Measurements from ENCODE around the gene PHF19.

PHF19 gene

GRCh38 chr9:120876842-120877240, at the start of gene PHF19:
Gene PHF19, minus strand, starts transcription at chr9:120877188. Its CDS starts 2,447 bp downstream, at chr9:120874741.
- DNase-seq (ENCODE audit: low read depth): no peak

GRCh38 chr9:120926397-120926928, 49.5 kb upstream of the PHF19 start, which contains the start of gene TRAF1:
Gene TRAF1, minus strand, starts transcription at chr9:120926796. Its CDS starts 721 bp downstream, at chr9:120926075.
- no peak for DNase-seq (ENCODE audit: low read depth)

GRCh38 chr9:120925535-120926396, 48.8 kb upstream of the PHF19 start:
- DNase-seq (ENCODE audit: low read depth): no peak

DNA sequence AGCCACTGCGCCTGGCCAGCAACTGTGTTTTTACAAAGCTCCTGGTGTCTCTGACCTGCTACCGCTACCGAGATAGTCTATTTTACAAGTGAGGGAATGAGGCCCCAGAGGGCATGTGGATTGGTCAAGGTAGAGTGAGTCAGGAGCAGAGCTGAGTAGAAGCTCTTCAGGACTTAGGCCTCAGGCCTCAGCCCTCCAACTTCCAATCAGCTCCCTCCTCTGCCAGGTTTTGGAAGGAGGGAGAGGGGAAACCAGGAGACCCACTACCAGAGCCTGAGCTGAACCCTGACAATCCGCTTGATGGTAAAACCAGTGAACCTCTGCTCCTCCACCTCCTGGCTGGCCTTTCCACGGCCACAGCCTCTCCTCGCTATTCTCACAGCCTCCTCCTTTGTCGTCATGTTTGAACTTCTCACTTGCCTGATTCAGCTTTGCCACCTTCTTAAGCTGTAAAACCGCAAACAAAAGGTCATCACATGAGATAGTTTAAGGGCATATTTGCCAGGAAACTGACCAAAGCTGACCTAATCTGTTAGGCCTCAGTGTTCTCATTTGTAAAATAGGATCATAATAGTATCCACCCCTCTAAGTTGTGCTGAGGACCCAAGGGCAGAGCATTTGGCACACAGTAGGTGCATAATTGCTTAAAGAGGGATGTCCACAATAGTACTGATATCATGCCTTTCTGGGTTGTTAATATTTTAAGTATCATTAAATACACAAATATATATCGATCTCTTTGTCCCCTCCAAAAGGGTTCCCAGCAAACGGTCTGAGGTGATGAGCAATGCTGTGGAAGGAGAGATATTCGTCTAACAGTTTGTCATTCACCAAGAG, 47.9 kb upstream of the PHF19 start:
- no peak for DNase-seq (ENCODE audit: low read depth)

DNA sequence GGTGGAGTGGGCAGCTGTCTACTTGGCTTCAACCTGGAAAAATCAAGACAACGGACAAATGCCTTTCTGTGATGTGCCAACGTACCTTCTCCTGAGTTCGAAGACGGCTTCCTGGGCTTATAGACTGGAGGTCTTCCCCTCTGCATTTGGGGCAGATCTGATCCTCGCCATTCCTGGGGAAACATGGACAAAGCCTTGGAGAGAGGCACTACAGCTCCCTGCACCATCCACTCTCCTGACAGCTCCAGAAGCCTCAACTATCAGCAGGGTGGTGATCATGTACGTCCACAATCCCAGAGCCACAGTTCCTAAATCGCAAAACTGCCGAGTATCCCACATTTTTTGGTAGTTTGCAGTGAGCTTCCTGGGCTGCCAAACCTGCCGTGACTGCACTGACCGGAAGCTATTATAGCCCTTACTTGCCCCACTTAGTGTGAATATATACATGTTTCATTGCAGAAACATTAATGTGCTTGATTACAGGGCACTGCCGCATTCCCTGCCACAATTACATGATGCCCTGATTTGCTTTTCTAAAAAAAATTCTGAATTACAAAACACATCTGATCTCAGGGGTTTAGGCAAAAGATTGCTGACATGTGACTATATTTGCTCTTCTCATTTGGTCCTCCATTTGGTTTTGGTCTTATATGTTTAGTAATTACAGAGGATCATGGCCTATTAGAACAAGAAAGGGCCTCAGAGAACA, 46.8 kb upstream of the PHF19 start:
- DNase-seq (ENCODE audit: low read depth): no peak

- no peak for DNase-seq (ENCODE audit: low read depth)
Observed at GRCh38 chr9:120922404-120923195, 45.6 kb upstream of the PHF19 start.

- no peak for DNase-seq (ENCODE audit: low read depth)
Observed at GRCh38 chr9:120921661-120922181, 44.7 kb upstream of the PHF19 start.

- DNase-seq (ENCODE audit: low read depth): no peak
Observed at GRCh38 chr9:120920806-120921178, 43.8 kb upstream of the PHF19 start.

- no peak for DNase-seq (ENCODE audit: low read depth)
Observed at GRCh38 chr9:120919843-120920805, 43.1 kb upstream of the PHF19 start.

- DNase-seq (ENCODE audit: low read depth): no peak
Observed at GRCh38 chr9:120918931-120919842, 42.2 kb upstream of the PHF19 start.

DNA sequence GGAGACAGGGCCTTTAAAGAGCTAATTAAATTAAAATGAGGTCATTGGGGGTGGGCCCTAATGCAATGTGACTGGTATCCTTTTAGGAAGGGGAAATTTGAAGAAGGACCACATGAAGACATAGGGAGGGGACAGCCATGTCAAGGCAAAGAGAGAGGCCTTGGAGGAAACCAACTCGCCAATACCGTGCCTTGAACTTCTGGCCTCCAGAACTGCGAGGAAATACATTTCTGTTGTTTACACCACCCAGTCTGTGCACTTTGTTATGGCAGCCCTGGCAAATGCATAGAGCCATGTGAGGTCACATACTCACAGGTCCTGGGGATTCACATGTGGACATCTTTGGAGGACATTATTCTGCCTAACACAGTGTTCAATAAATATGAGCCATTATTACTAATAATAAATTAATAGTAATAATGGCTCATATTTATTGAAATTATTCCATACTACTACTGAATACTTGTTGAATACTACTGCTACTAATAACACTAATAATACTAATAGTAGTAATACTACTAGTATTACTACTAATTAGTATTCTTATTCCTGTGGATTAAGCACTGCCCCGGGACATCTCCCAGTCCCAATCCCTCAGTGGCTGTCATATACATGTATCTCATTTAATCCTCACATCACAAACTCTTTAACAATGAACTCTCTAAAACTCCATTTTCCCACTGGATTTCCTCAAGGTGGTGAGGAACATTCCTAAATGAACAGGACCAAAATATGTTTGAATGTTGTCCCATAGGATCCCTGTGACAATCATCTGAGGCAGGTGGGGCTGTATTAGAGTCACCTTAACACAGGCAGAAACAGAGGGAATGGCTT, 41.2 kb upstream of the PHF19 start:
- DNase-seq (ENCODE audit: low read depth): no peak

- DNase-seq (ENCODE audit: low read depth): no peak
Observed at GRCh38 chr9:120916991-120917880, 40.2 kb upstream of the PHF19 start.

DNA sequence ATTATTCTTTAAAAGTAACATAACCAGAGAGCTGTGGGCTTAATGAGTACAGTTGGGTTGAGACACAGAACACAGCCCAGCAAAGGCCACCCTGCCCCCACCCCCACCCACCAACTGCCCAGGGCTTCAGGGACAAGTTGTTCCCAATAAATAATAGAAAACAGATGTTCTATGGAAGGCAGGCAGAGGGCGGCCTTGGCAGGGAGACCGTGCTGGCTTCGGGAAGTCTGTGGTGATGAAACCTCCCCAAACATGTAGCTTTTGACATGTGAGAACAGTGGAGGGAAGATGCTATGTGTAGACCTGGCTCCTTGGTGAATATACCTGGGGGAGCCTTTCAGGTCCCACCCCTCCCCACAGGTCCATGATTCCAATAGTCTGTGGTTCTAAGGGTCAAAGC, 39.6 kb upstream of the PHF19 start:
- DNase-seq (ENCODE audit: low read depth): no peak

DNA sequence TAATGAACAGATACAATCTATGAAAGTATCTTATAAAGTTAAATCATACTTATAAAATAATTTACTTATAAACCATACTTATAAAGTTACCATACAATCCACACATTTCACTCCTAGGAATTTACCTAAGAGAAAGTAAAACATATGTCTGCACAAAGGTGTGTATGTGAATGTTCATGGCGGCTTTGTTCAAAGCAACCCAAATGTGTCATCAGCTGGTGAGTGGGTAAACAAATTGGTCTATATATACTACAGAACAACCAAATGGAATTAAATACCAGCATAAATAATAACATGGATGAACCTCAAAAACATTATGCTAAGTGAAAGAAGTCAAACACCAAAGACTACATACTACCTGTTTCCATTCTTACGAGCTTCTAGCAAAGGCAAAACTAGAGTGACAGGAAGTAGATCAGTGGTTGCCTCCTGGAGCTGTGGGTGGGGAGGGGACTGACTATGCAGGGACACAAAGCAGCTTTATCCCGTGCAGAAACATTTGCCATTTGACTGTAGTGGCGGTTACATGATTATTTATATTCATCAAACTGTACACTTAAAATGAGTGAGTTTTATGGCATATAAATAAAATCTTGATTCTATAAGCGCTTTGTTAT, 39.0 kb upstream of the PHF19 start:
- DNase-seq (ENCODE audit: low read depth): no peak

DNA sequence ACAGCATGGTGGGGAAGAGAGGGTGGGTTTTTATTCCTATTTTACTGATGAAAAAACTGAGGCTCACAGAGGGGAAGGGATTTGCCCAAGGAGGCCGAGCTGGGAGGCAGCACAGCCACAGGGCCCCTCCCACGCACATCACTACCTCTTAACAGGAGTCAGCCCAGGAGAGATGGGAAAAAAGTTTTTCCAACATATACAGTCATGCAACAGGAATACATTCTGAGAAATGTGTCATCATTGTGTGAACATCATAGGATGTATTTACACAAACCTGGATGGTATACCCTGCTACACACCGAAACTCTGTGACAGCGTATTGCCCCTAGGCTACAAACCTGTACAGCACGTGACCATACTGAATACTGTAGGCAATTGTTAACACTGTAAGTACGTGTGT, 38.0 kb upstream of the PHF19 start:
- DNase-seq (ENCODE audit: low read depth): no peak

- no peak for DNase-seq (ENCODE audit: low read depth)
Observed at GRCh38 chr9:120914396-120914795, 37.4 kb upstream of the PHF19 start.

Measured in GM04503 (cell line).